ENCODE measurements around the gene HOXD3. TPM values are rescaled to one million over a fixed set of nuclear protein-coding genes. Genes with fewer than 3 reads are reported as not detected.

HOXD3 gene
- total RNA-seq, 1 experiment from 2014 or later = not detected

- Mint-ChIP-seq H3K4me1 (peaks cover 3 to 31% of the 10 kb centered on the region in 2 experiments; a peak in 3 of 4 replicates), H3K9me3 (peaks cover 0 to 5% of the 10 kb centered on the region in 2 experiments; a peak in 2 of 5 replicates), H3K4me3 (no peak overlapping the region), H3K27me3 (ENCODE audit: low read depth) (peaks cover 100% of the 10 kb centered on the region), H3K27ac (no peak overlapping the region), H3K36me3 (ENCODE audit: insufficient read depth in 1 of 3, low read depth in 3 of 3) (no peaks in the 10 kb centered on the region)
- H3K9ac ChIP-seq (ENCODE audit: extremely low read depth, insufficient read length, low read length) = no peak overlapping the region
- peaks cover 97% of the 10 kb centered on the region for H3K27me3 ChIP-seq (ENCODE audit: insufficient read depth, low read length)
- no peak overlapping the region for H3K14ac ChIP-seq (ENCODE audit: insufficient read depth, low read length)
- H2AFZ ChIP-seq (ENCODE audit: low read length) = no peak overlapping the region
- no peak overlapping the region for H4K5ac ChIP-seq (ENCODE audit: insufficient read length, low read depth, low read length)
- H2BK20ac ChIP-seq (ENCODE audit: low read depth, low read length, poor library complexity, severe bottlenecking) = no peak overlapping the region
- no peak overlapping the region for H3K18ac ChIP-seq (ENCODE audit: insufficient read length, low read depth, low read length)
- no peaks in the 10 kb centered on the region for H3K9me3 ChIP-seq (ENCODE audit: control insufficient read depth, low read depth, low read length)
- no peak overlapping the region for H3K23ac ChIP-seq (ENCODE audit: insufficient read length, low read depth, low read length)
- no CpG with 5 or more reads among the region's 12 CpGs for WGBS (ENCODE audit: extremely low coverage, insufficient read length, low lambda C conversion rate)
- H3K23me2 ChIP-seq (ENCODE audit: insufficient read length, low read depth, low read length, poor library complexity, severe bottlenecking) = no peaks in the 10 kb centered on the region
- no peaks in the 10 kb centered on the region for H3K79me2 ChIP-seq (ENCODE audit: insufficient read depth, low read length)
- H3K4me2 ChIP-seq (ENCODE audit: insufficient read depth, insufficient read length, low read length) = no peak overlapping the region
- H2BK120ac ChIP-seq (ENCODE audit: low read depth, low read length, poor library complexity, severe bottlenecking) = no peak overlapping the region
- DNase-seq = no peak
- no peak overlapping the region for H3K4ac ChIP-seq (ENCODE audit: low read depth, low read length)
- no peak overlapping the region for H2AK5ac ChIP-seq (ENCODE audit: insufficient read length, low read length)
- no peaks in the 10 kb centered on the region for H3K79me1 ChIP-seq (ENCODE audit: insufficient read depth, low read depth, low read length, poor library complexity, severe bottlenecking)
- H2BK5ac ChIP-seq (ENCODE audit: insufficient read length, low read length) = no peak overlapping the region
- H3K56ac ChIP-seq (ENCODE audit: insufficient read length, low read depth, low read length) = no peak overlapping the region
- H4K20me1 ChIP-seq (ENCODE audit: control insufficient read depth, insufficient read depth, insufficient read length) = peaks cover 2% of the 10 kb centered on the region
- no peak overlapping the region for H4K8ac ChIP-seq (replicated peaks; ENCODE audit: insufficient read length, low read depth, low read length)
- TF ChIP-seq, protein P1, sequence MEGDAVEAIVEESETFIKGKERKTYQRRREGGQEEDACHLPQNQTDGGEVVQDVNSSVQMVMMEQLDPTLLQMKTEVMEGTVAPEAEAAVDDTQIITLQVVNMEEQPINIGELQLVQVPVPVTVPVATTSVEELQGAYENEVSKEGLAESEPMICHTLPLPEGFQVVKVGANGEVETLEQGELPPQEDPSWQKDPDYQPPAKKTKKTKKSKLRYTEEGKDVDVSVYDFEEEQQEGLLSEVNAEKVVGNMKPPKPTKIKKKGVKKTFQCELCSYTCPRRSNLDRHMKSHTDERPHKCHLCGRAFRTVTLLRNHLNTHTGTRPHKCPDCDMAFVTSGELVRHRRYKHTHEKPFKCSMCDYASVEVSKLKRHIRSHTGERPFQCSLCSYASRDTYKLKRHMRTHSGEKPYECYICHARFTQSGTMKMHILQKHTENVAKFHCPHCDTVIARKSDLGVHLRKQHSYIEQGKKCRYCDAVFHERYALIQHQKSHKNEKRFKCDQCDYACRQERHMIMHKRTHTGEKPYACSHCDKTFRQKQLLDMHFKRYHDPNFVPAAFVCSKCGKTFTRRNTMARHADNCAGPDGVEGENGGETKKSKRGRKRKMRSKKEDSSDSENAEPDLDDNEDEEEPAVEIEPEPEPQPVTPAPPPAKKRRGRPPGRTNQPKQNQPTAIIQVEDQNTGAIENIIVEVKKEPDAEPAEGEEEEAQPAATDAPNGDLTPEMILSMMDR (conservative IDR thresholded peaks at IDR 0.05) = no peak
- no peak overlapping the region for H2BK15ac ChIP-seq (ENCODE audit: low read depth, low read length)
- no peak overlapping the region for H2BK12ac ChIP-seq (ENCODE audit: insufficient read length, low read depth, low read length)
- no peaks in the 10 kb centered on the region for H3K4me1 ChIP-seq (ENCODE audit: insufficient read depth, low read length)
- H3K27ac ChIP-seq (ENCODE audit: insufficient read length, low read depth, low read length) = no peak overlapping the region
- no peak overlapping the region for H3T11ph ChIP-seq (ENCODE audit: low read length)
- H4K91ac ChIP-seq (ENCODE audit: insufficient read length, low read depth, low read length) = no peak overlapping the region
Observed at GRCh38 chr2:176163672-176164056, 6.6 kb downstream of the HOXD3 start.

Measured in H9 (cell line).